ENCODE data around the gene FABP6. TPM values are rescaled to one million over a fixed set of nuclear protein-coding genes. Genes with fewer than 3 reads are reported as not detected.

Gene FABP6
- total RNA-seq, 1 experiment from 2014 or later, result 0.31 TPM

DNA sequence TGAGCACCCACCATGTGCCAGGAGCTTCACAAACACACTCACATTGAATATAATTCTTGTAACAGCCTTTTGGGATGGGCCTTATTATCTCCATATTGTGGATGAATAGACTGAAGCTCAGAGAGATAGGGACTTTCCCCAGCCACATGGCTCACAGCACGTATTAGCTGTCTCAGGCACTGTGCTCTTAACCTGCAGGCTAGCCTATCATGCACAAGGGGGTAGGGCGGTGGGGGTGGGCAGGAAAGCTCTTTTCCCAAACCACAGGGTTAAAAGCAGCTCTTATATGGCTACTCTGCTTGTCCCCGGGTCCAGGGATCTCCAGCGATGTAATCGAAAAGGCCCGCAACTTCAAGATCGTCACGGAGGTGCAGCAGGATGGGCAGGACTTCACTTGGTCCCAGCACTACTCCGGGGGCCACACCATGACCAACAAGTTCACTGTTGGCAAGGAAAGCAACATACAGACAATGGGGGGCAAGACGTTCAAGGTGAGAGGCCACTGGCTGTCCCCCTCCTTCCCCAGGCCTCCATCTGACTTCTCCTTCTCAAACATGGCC, 2.6 kb downstream of the FABP6 start:
- no peaks in the 10 kb centered on the region for H3K36me3 ChIP-seq (ENCODE audit: control insufficient read depth, insufficient read depth, low read length)
- DNase-seq (ENCODE audit: low read depth, low spot score) (no peak), ATAC-seq (no peak; the same call in 1 of the 2 replicates)
- no peaks in the 10 kb centered on the region for H3K9me3 ChIP-seq (ENCODE audit: control insufficient read depth, insufficient read depth, low read depth, low read length)
- POLR2A ChIA-PET, result no interaction called here
- intact Hi-C loops (cut with micrococcal nuclease; ENCODE audit: unreplicated experiment) (no loop called here), in situ Hi-C loops (cut with HindIII; ENCODE audit: low pct_unique_long_range_greater_than_20kb, low sequenced_read_pairs) (no loop called here)
- H3K4me3 ChIP-seq (ENCODE audit: low read depth in 2 of 2, low read length in 2 of 2), result no peak overlapping the region
- CTCF ChIA-PET, result interaction anchor here (0.6 kb wide), 1 partner anchor 789 kb away, joined by 9 read pairs; no protein-coding TSS in a partner anchor
- no peak overlapping the region for H3K27ac ChIP-seq (ENCODE audit: low read length)
- no peaks in the 10 kb centered on the region for H3K27me3 ChIP-seq (ENCODE audit: control insufficient read depth, insufficient read depth, low read length)
- BruUV-seq (replicated peaks), result no TSS peak
- H3K4me1 ChIP-seq (ENCODE audit: control insufficient read depth, insufficient read depth, low read length), result peaks cover 3% of the 10 kb centered on the region; the same call in 1 of the 2 replicates
- TF ChIP-seq, protein P1, sequence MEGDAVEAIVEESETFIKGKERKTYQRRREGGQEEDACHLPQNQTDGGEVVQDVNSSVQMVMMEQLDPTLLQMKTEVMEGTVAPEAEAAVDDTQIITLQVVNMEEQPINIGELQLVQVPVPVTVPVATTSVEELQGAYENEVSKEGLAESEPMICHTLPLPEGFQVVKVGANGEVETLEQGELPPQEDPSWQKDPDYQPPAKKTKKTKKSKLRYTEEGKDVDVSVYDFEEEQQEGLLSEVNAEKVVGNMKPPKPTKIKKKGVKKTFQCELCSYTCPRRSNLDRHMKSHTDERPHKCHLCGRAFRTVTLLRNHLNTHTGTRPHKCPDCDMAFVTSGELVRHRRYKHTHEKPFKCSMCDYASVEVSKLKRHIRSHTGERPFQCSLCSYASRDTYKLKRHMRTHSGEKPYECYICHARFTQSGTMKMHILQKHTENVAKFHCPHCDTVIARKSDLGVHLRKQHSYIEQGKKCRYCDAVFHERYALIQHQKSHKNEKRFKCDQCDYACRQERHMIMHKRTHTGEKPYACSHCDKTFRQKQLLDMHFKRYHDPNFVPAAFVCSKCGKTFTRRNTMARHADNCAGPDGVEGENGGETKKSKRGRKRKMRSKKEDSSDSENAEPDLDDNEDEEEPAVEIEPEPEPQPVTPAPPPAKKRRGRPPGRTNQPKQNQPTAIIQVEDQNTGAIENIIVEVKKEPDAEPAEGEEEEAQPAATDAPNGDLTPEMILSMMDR (IDR thresholded peaks at IDR 0.05), result no peak
- TF ChIP-seq SIN3A (IDR thresholded peaks at IDR 0.05; ENCODE audit: borderline replicate concordance, insufficient read depth, low read depth, low read length) (no peak), POLR2AphosphoS5 (IDR thresholded peaks at IDR 0.05; ENCODE audit: low read depth, low read length) (no peak), TCF7L2 (IDR thresholded peaks at IDR 0.05; ENCODE audit: low read depth, low read length) (no peak)
- TF ChIP-seq, protein P2, sequence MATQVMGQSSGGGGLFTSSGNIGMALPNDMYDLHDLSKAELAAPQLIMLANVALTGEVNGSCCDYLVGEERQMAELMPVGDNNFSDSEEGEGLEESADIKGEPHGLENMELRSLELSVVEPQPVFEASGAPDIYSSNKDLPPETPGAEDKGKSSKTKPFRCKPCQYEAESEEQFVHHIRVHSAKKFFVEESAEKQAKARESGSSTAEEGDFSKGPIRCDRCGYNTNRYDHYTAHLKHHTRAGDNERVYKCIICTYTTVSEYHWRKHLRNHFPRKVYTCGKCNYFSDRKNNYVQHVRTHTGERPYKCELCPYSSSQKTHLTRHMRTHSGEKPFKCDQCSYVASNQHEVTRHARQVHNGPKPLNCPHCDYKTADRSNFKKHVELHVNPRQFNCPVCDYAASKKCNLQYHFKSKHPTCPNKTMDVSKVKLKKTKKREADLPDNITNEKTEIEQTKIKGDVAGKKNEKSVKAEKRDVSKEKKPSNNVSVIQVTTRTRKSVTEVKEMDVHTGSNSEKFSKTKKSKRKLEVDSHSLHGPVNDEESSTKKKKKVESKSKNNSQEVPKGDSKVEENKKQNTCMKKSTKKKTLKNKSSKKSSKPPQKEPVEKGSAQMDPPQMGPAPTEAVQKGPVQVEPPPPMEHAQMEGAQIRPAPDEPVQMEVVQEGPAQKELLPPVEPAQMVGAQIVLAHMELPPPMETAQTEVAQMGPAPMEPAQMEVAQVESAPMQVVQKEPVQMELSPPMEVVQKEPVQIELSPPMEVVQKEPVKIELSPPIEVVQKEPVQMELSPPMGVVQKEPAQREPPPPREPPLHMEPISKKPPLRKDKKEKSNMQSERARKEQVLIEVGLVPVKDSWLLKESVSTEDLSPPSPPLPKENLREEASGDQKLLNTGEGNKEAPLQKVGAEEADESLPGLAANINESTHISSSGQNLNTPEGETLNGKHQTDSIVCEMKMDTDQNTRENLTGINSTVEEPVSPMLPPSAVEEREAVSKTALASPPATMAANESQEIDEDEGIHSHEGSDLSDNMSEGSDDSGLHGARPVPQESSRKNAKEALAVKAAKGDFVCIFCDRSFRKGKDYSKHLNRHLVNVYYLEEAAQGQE (IDR thresholded peaks at IDR 0.05; ENCODE audit: insufficient read depth in 1 of 2, low read depth in 2 of 2, low read length in 1 of 2), result no peak

DNA sequence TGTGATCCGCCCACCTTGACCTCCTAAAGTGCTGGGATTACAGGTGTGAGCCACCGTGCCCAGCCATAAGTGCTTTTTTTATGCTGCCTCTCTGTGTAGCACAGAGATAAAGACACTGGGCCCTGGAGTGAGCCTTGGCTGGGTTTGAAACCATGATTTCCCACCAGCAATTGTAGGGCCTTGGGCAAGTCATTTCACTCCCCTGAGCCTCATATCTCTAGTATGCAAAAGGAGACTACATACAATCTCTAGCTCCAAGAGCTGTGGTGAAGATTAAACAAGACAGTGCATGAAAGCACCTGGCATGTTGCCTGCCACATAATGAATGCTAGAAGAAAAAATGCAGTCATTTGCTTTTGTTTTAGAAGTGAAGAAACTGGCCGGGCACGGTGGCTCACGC, 3.9 kb downstream of the FABP6 start:
- intact Hi-C loops (cut with micrococcal nuclease; ENCODE audit: unreplicated experiment) (no loop called here), in situ Hi-C loops (cut with HindIII; ENCODE audit: low pct_unique_long_range_greater_than_20kb, low sequenced_read_pairs) (no loop called here)
- H3K9me3 ChIP-seq (ENCODE audit: control insufficient read depth, insufficient read depth, low read depth, low read length), result no peaks in the 10 kb centered on the region
- BruUV-seq (replicated peaks), result no TSS peak
- no peak for DNase-seq (ENCODE audit: low read depth, low spot score)
- TF ChIP-seq TCF7L2 (IDR thresholded peaks at IDR 0.05; ENCODE audit: low read depth, low read length), result no peak
- TF ChIP-seq SIN3A (IDR thresholded peaks at IDR 0.05; ENCODE audit: borderline replicate concordance, insufficient read depth, low read depth, low read length), result no peak
- no peak for TF ChIP-seq POLR2AphosphoS5 (IDR thresholded peaks at IDR 0.05; ENCODE audit: low read depth, low read length)
- TF ChIP-seq, protein P1 (IDR thresholded peaks at IDR 0.05), result no peak
- TF ChIP-seq, protein P2 (IDR thresholded peaks at IDR 0.05; ENCODE audit: insufficient read depth in 1 of 2, low read depth in 2 of 2, low read length in 1 of 2), result no peak
- CTCF ChIA-PET, result interaction anchor here (0.7 kb wide), 2 partner anchors 14 to 159 kb away, joined by 3 to 15 read pairs; no protein-coding TSS in a partner anchor
- H3K27me3 ChIP-seq (ENCODE audit: control insufficient read depth, insufficient read depth, low read length), result no peaks in the 10 kb centered on the region
- H3K4me3 ChIP-seq (ENCODE audit: low read depth in 2 of 2, low read length in 2 of 2), result no peak overlapping the region
- H3K27ac ChIP-seq (ENCODE audit: low read length), result no peak overlapping the region
- no peaks in the 10 kb centered on the region for H3K36me3 ChIP-seq (ENCODE audit: control insufficient read depth, insufficient read depth, low read length)
- POLR2A ChIA-PET, result no interaction called here
- ATAC-seq, result no peak
- peaks cover 3% of the 10 kb centered on the region; the same call in 1 of the 2 replicates for H3K4me1 ChIP-seq (ENCODE audit: control insufficient read depth, insufficient read depth, low read length)
